Measurements from ENCODE around the gene TPM3. TPM values are rescaled to one million over a fixed set of nuclear protein-coding genes. Genes with fewer than 3 reads are reported as not detected.

TPM3 gene
- total and polyA plus RNA-seq, 2 donors (not counting 1 experiment from before 2014, with no cell fraction given), result 186 to 300 TPM

- peaks cover 20 to 77% of the 10 kb centered on the region in 2 experiments for H3K36me3 ChIP-seq (replicated peaks in 1 of 2; ENCODE audit: control extremely low read depth in 1 of 2, control insufficient read depth in 1 of 2, extremely low read depth in 1 of 2, insufficient read depth in 2 of 2, low read length in 1 of 2)
- Mint-ChIP-seq H3K4me1 (no peaks in the 10 kb centered on the region), H3K27ac (no peak overlapping the region), H3K9me3 (ENCODE audit: insufficient read depth) (no peaks in the 10 kb centered on the region), H3K27me3 (no peaks in the 10 kb centered on the region), H3K4me3 (no peak overlapping the region)
- ChIA-PET CTCF (interaction anchor here (1.6 kb wide), 1 partner anchor 9 kb away, joined by 8 read pairs; no protein-coding TSS in a partner anchor), POLR2A (no interaction called here)
- no peaks in the 10 kb centered on the region for H3K27me3 ChIP-seq (replicated peaks in 1 of 4; ENCODE audit: control extremely low read depth in 1 of 4, control insufficient read depth in 3 of 4, insufficient read depth in 4 of 4, low read length in 3 of 4)
- H3K27ac ChIP-seq (ENCODE audit: low read length in 2 of 2), result no peak overlapping the region
- DNase-seq, result no peak
- intact Hi-C loops (cut with micrococcal nuclease), result no loop called here
- no peak for ATAC-seq (ENCODE audit: low read depth)
- H3K79me2 ChIP-seq (ENCODE audit: control insufficient read depth, insufficient read depth, low read length), result peaks cover 9% of the 10 kb centered on the region
- no peaks in the 10 kb centered on the region for H3K4me1 ChIP-seq (ENCODE audit: control insufficient read depth in 2 of 2, insufficient read depth in 2 of 2, low read length in 2 of 2)
- H3K9me3 ChIP-seq (ENCODE audit: control extremely low read depth in 1 of 3, control insufficient read depth in 2 of 3, insufficient read depth in 1 of 3, low read length in 2 of 3), result no peaks in the 10 kb centered on the region
- no peak overlapping the region for H3K4me3 ChIP-seq (ENCODE audit: control extremely low read depth in 1 of 5, extremely low read depth in 1 of 5, insufficient read depth in 1 of 5, low read depth in 2 of 5, low read length in 4 of 5)
- H4K20me1 ChIP-seq (ENCODE audit: control insufficient read depth, insufficient read depth, low read length, poor library complexity, severe bottlenecking), result peaks cover 16% of the 10 kb centered on the region
- TF ChIP-seq EZH2 (IDR thresholded peaks at IDR 0.05; ENCODE audit: borderline replicate concordance, insufficient read depth, low read depth, low read length, poor library complexity, severe bottlenecking) (no peak), CTCF (IDR thresholded peaks at IDR 0.05) (no peak)
- H3K9ac ChIP-seq (ENCODE audit: low read length), result no peak overlapping the region
- no peak overlapping the region for H2AFZ ChIP-seq (ENCODE audit: insufficient read depth, low read depth, low read length, poor library complexity, severe bottlenecking)
- H3K4me2 ChIP-seq (replicated peaks; ENCODE audit: low read depth, low read length, poor library complexity, severe bottlenecking), result no peak overlapping the region
- no CpG with 5 or more reads among the region's 5 CpGs for WGBS (ENCODE audit: insufficient coverage)
Measured at GRCh38 chr1:154208677-154209388, 16.9 kb upstream of the TPM3 start.

GRCh38 chr1:154207262-154207661, 15.4 kb upstream of the TPM3 start:
- no peak for ATAC-seq (ENCODE audit: low read depth)
- Mint-ChIP-seq H3K4me1 (no peaks in the 10 kb centered on the region), H3K9me3 (ENCODE audit: insufficient read depth) (no peaks in the 10 kb centered on the region), H3K27ac (no peak overlapping the region), H3K4me3 (no peak overlapping the region), H3K27me3 (no peaks in the 10 kb centered on the region)
- 98% methylated on average over 5 of the region's 9 CpGs for WGBS (ENCODE audit: insufficient coverage)
- Histone ChIP-seq H3K27ac (ENCODE audit: low read length in 2 of 2) (no peak overlapping the region), H2AFZ (ENCODE audit: insufficient read depth, low read depth, low read length, poor library complexity, severe bottlenecking) (no peak overlapping the region), H3K27me3 (replicated peaks in 1 of 4; ENCODE audit: control extremely low read depth in 1 of 4, control insufficient read depth in 3 of 4, insufficient read depth in 4 of 4, low read length in 3 of 4) (no peaks in the 10 kb centered on the region), H4K20me1 (ENCODE audit: control insufficient read depth, insufficient read depth, low read length, poor library complexity, severe bottlenecking) (peaks cover 12% of the 10 kb centered on the region), H3K36me3 (replicated peaks in 1 of 2; ENCODE audit: control extremely low read depth in 1 of 2, control insufficient read depth in 1 of 2, extremely low read depth in 1 of 2, insufficient read depth in 2 of 2, low read length in 1 of 2) (peaks cover 18 to 62% of the 10 kb centered on the region in 2 experiments), H3K79me2 (ENCODE audit: control insufficient read depth, insufficient read depth, low read length) (peaks cover 3% of the 10 kb centered on the region), H3K9ac (ENCODE audit: low read length) (no peak overlapping the region), H3K4me1 (ENCODE audit: control insufficient read depth in 2 of 2, insufficient read depth in 2 of 2, low read length in 2 of 2) (no peaks in the 10 kb centered on the region), H3K4me3 (ENCODE audit: control extremely low read depth in 1 of 5, extremely low read depth in 1 of 5, insufficient read depth in 1 of 5, low read depth in 2 of 5, low read length in 4 of 5) (no peak overlapping the region), H3K4me2 (replicated peaks; ENCODE audit: low read depth, low read length, poor library complexity, severe bottlenecking) (no peak overlapping the region), H3K9me3 (ENCODE audit: control extremely low read depth in 1 of 3, control insufficient read depth in 2 of 3, insufficient read depth in 1 of 3, low read length in 2 of 3) (no peaks in the 10 kb centered on the region)
- intact Hi-C loops (cut with micrococcal nuclease), result no loop called here
- ChIA-PET CTCF (interaction anchor here (0.7 to 1.6 kb wide), 2 partner anchors 8 to 12 kb away, joined by 3 to 8 read pairs; no protein-coding TSS in a partner anchor), POLR2A (no interaction called here)
- no peak for DNase-seq
- TF ChIP-seq EZH2 (IDR thresholded peaks at IDR 0.05; ENCODE audit: borderline replicate concordance, insufficient read depth, low read depth, low read length, poor library complexity, severe bottlenecking), result no peak
- TF ChIP-seq CTCF (IDR thresholded peaks at IDR 0.05), result no peak
